GM12878 (cell line): ENCODE measurements around the gene NOC2L. TPM values are rescaled to one million over a fixed set of nuclear protein-coding genes. Genes with fewer than 3 reads are reported as not detected.

Source experiments
- ATAC-seq: fragments of 200-7000 bp; cut with Tn5 transposase; 3 replicates; pipeline ENCODE4 v1.9.1; 2020; ENCODE audit warnings: mild to moderate bottlenecking, moderate library complexity
- BruUV-seq: library from RNA; stranded (reverse); fragments of 400-500 nt; replicated peaks from 2 replicates; lab custom pipeline; 2021; lab: Mats Ljungman, UMichigan
- CTCF ChIA-PET: fragments of 300-600 bp; sonication (Branson Sonifier 250); formaldehyde crosslinking; extraction: SDS; loops from one replicate; lab custom pipeline; 2021; ENCODE audit warnings: inconsistent platforms; lab: Yijun Ruan, JAX
- POLR2A ChIA-PET: fragments of 350-600 bp; formaldehyde crosslinking; extraction: SDS; loops from one replicate; lab custom pipeline; 2021; ENCODE audit warnings: inconsistent platforms; lab: Charles Lee
- RAD21 ChIA-PET: fragments of 300-600 bp; sonication (Branson Sonifier 250); formaldehyde crosslinking; loops from one replicate; lab custom pipeline; 2023; ENCODE audit warnings: antibody characterized with exemption; ENCODE audit not compliant: unreplicated experiment; lab: Charles Lee
- SMC1A ChIA-PET: fragments of 300-600 bp; sonication (Branson Sonifier 250); formaldehyde crosslinking; loops from one replicate; lab custom pipeline; 2023; ENCODE audit not compliant: unreplicated experiment, uncharacterized antibody; lab: Charles Lee
- DNase-seq: peaks from one replicate; pipeline ENCODE4 v3.0.0-alpha.2; 2011; ENCODE audit warnings: low read depth, low spot score
- FAIRE-seq: peaks from 3 replicates; lab custom pipeline; 2011; peaks lifted over from hg19 to GRCh38; lab: Jason Lieb, UNC
- H2AFZ ChIP-seq: 2 replicates; pipeline ENCODE4 v1.6.0; 2011; ENCODE audit warnings: low read depth, low read length, control low read depth; ENCODE audit not compliant: control insufficient read depth
- H3K27ac ChIP-seq: 2 replicates; pipeline ENCODE4 v1.5.1; 2011; ENCODE audit warnings: control low read depth; ENCODE audit not compliant: control insufficient read depth, insufficient read depth
- H3K27me3 ChIP-seq, 2 experiments: replicated peaks in 1 of 2; 2 replicates each; pipeline versions ENCODE4 v1.6.0 to v1.6.1; 2011; ENCODE audit warnings: low read length in 1 of 2; ENCODE audit not compliant: control insufficient read depth in 2 of 2, insufficient read depth in 2 of 2
- H3K36me3 ChIP-seq, 2 experiments: 2 replicates each; pipeline ENCODE4 v1.5.1; 2011; ENCODE audit warnings: low read length in 1 of 2; ENCODE audit not compliant: control insufficient read depth in 2 of 2, insufficient read depth in 2 of 2
- H3K4me1 ChIP-seq: 2 replicates; pipeline ENCODE4 v1.6.1; 2011; ENCODE audit warnings: mild to moderate bottlenecking, low read length, moderate library complexity, mixed read lengths; ENCODE audit not compliant: control insufficient read depth, insufficient read depth
- H3K4me2 ChIP-seq: 2 replicates; pipeline ENCODE4 v1.6.0; 2011; ENCODE audit warnings: control low read depth; ENCODE audit not compliant: control insufficient read depth, insufficient read depth
- H3K4me3 ChIP-seq: fragments of 200-600 bp; sonication (generic); 2 replicates; pipeline ENCODE4 v1.5.1; 2016
- H3K79me2 ChIP-seq: 2 replicates; pipeline ENCODE4 v1.6.0; 2011; ENCODE audit warnings: low read length; ENCODE audit not compliant: control insufficient read depth, insufficient read depth
- H3K9ac ChIP-seq: 2 replicates; pipeline ENCODE4 v1.8.0; 2011; ENCODE audit warnings: low read length, control low read depth, mixed read lengths; ENCODE audit not compliant: control insufficient read depth, insufficient read depth
- H3K9me3 ChIP-seq: replicated peaks from 3 replicates; pipeline ENCODE4 v1.5.1; 2011; ENCODE audit warnings: mild to moderate bottlenecking, low read length; ENCODE audit not compliant: control insufficient read depth, insufficient read depth
- H4K20me1 ChIP-seq: 2 replicates; pipeline ENCODE4 v1.6.0; 2011; ENCODE audit not compliant: control insufficient read depth, insufficient read depth
- BCL11A ChIP-seq: IDR thresholded peaks from 2 replicates; pipeline ENCODE4 v1.6.1; 2011; ENCODE audit warnings: low read depth, low read length
- BCL3 ChIP-seq: IDR thresholded peaks from 2 replicates; pipeline ENCODE4 v1.6.1; 2011; ENCODE audit warnings: borderline replicate concordance, low read depth, mild to moderate bottlenecking, moderate library complexity, low read length; ENCODE audit not compliant: insufficient read depth, poor library complexity, severe bottlenecking
- BMI1 ChIP-seq: fragments of 450-650 bp; IDR thresholded peaks from 2 replicates; pipeline ENCODE4 v1.6.1; 2016; ENCODE audit warnings: mild to moderate bottlenecking, moderate library complexity, borderline replicate concordance
- E2F4 ChIP-seq: IDR thresholded peaks from 2 replicates; pipeline ENCODE4 v1.6.1; 2012; ENCODE audit warnings: low read depth, low read length, improper control_type of control experiment
- HDGF ChIP-seq: fragments of 450-650 bp; IDR thresholded peaks from 2 replicates; pipeline ENCODE4 v1.6.1; 2016; ENCODE audit warnings: antibody characterized with exemption
- NRF1 ChIP-seq: conservative IDR thresholded peaks from 2 replicates; pipeline ENCODE4 v1.6.1; 2011; ENCODE audit warnings: mild to moderate bottlenecking, low read depth, low read length, improper control_type of control experiment
- PAX5 ChIP-seq: IDR thresholded peaks from 2 replicates; pipeline ENCODE4 v1.6.1; 2011; ENCODE audit warnings: low read depth, low read length, borderline replicate concordance
- RELB ChIP-seq: fragments of 450-650 bp; IDR thresholded peaks from 2 replicates; pipeline ENCODE4 v1.6.1; 2017; ENCODE audit warnings: low read depth, mild to moderate bottlenecking, moderate library complexity
- SRF ChIP-seq, 2 experiments: IDR thresholded peaks; 2 replicates each; pipeline ENCODE4 v1.6.1; 2011; ENCODE audit warnings: low read depth in 2 of 2, low read length in 2 of 2, mild to moderate bottlenecking in 1 of 2, moderate library complexity in 1 of 2
- ZNF687 ChIP-seq: fragments of 450-650 bp; IDR thresholded peaks from 2 replicates; pipeline ENCODE4 v1.6.1; 2017; ENCODE audit warnings: mild to moderate bottlenecking, moderate library complexity
- WGBS: methylation state at CpG from one replicate; pipeline ENCODE4 v1.1.6; 2016; ENCODE audit warnings: low lambda C conversion rate; ENCODE audit not compliant: insufficient replicate concordance, insufficient coverage; ENCODE audit errors: missing lambda C conversion rate; 5-methylcytosine and 5-hydroxymethylcytosine counted together
- in situ Hi-C: fragments of 300-500 bp; cut with MboI; formaldehyde crosslinking; loops from 9 replicates; pipeline ENCODE4 v1.14.3; 2018; ENCODE audit warnings: mixed read lengths
- intact Hi-C: fragments of 100-400 bp; cut with micrococcal nuclease; formaldehyde crosslinking; loops from one replicate; pipeline ENCODE4 v1.14.2; 2022; ENCODE audit not compliant: unreplicated experiment
- polyA plus RNA-seq, 11 experiments: library from polyadenylated mRNA; depleted of rRNA in 4 of 11; unstranded in 6 of 11; stranded (reverse) in 5 of 11; fragments of >200 nt; fragmentation: Nextera tagmentation in 4 of 11; fragmentation: Illumina TruSeq in 1 of 11; extraction: Ambion mirVana in 4 of 11; extraction: Trizol in 1 of 11; gene quantifications; 1 replicate in 1 of 11; 2 replicates in 10 of 11; pipeline versions ENCODE4 v1.2.1 to v1.2.3, GENCODE V29; 2011 to 2016; ENCODE audit warnings: inconsistent platforms in 2 of 11, missing spikeins in 2 of 11, low read depth in 1 of 11
- total RNA-seq, 4 experiments: library from RNA; depleted of rRNA in 3 of 4; stranded (reverse); fragments of >200 nt in 3 of 4; fragmentation: Illumina TruSeq in 1 of 4; extraction: Trizol in 1 of 4; gene quantifications; 2 replicates each; pipeline versions ENCODE4 v1.2.1 to v1.2.3, GENCODE V29; 2013 to 2021

NOC2L gene
- total and polyA plus RNA-seq, 10 of the 15 experiments (the other 5 are each of a cell fraction or from before 2014, with no cell fraction given): 1.3 to 171 (median 64.3) TPM

- TF ChIP-seq SRF (IDR thresholded peaks at IDR 0.05; ENCODE audit: low read depth in 2 of 2, low read length in 2 of 2) (no peak), RELB (0 out of 2 replicates have a peak, but pooled peaks have one; percentile 24)
Measured at GRCh38 chr1:906600-907420, 52.2 kb downstream of the NOC2L start (continued).

GRCh38 chr1:905811-906599 is 53.1 kb downstream of the NOC2L start:
- no peaks in the 10 kb centered on the region for H3K79me2 ChIP-seq
- FAIRE-seq: no peak
- SMC1A ChIA-PET: interaction anchor here (0.8 to 1.4 kb wide), 4 partner anchors 32 to 75 kb away, joined by 3 read pairs; no protein-coding TSS in a partner anchor
- no peak for ATAC-seq
- POLR2A ChIA-PET: interaction anchor here (0.5 to 1.4 kb wide), 3 partner anchors 32 to 98 kb away, joined by 3 to 6 read pairs (median 4); partner anchors contain the start of gene NOC2L
- H3K4me2 ChIP-seq: peak overlapping the region; percentile 77; the same call in 1 of the 2 replicates
- CTCF ChIA-PET: interaction anchor here (0.7 to 2.9 kb wide), 15 partner anchors 11 to 385 kb away, joined by 3 to 16 read pairs (median 5); partner anchors contain the start of gene NOC2L
- RAD21 ChIA-PET: interaction anchor here (0.9 to 2.8 kb wide), 8 partner anchors 33 to 158 kb away, joined by 3 to 20 read pairs (median 5); partner anchors contain the start of genes NOC2L and PLEKHN1
- no peak overlapping the region for H2AFZ ChIP-seq
- H3K27ac ChIP-seq: no peak overlapping the region
- no peak overlapping the region for H3K4me3 ChIP-seq
- H3K9ac ChIP-seq: no peak overlapping the region
- H3K9me3 ChIP-seq: no peaks in the 10 kb centered on the region
- no peaks in the 10 kb centered on the region for H3K36me3 ChIP-seq
- H3K4me1 ChIP-seq: peaks cover 7% of the 10 kb centered on the region
- in situ Hi-C loops (no loop called here), intact Hi-C loops (loop anchor here (1.0 to 10.0 kb wide), 3 partner anchors 18 to 159 kb away; no protein-coding TSS in a partner anchor)
- no peaks in the 10 kb centered on the region; a peak in 1 of 4 replicates for H3K27me3 ChIP-seq
- 57% methylated on average over 12 of the region's 13 CpGs for WGBS
- no peak for DNase-seq
- BruUV-seq: no TSS peak
- no peaks in the 10 kb centered on the region for H4K20me1 ChIP-seq
- TF ChIP-seq E2F4 (no peak), ZNF687 (no peak), HDGF (no peak), BCL11A (no peak), BMI1 (no peak), BCL3 (no peak), NRF1 (no peak), PAX5 (no peak)
